Measurements from ENCODE around the gene DTNB. TPM values are rescaled to one million over a fixed set of nuclear protein-coding genes. Genes with fewer than 3 reads are reported as not detected.

The DTNB gene
- total and polyA plus RNA-seq, 2 donors (not counting 1 experiment from before 2014, with no cell fraction given): 5.1 to 5.4 TPM

GRCh38 chr2:25381502-25381901, 291.9 kb downstream of the DTNB start:
- Histone ChIP-seq H3K9me3 (ENCODE audit: control insufficient read depth, insufficient read depth, low read depth, low read length) (no peaks in the 10 kb centered on the region), H3K79me2 (ENCODE audit: control insufficient read depth, insufficient read depth, low read length) (no peaks in the 10 kb centered on the region), H4K20me1 (ENCODE audit: control insufficient read depth, extremely low read depth, insufficient read depth, low read length) (no peaks in the 10 kb centered on the region), H2AFZ (ENCODE audit: low read length) (no peak overlapping the region), H3K4me3 (replicated peaks in 1 of 4; ENCODE audit: control extremely low read depth in 1 of 4, insufficient read depth in 1 of 4, low read depth in 3 of 4, low read length in 4 of 4) (no peak overlapping the region), H3K4me1 (ENCODE audit: control insufficient read depth, extremely low read depth, insufficient read depth, low read length) (no peaks in the 10 kb centered on the region), H3K4me2 (ENCODE audit: extremely low read depth, insufficient read depth, low read length) (no peak overlapping the region), H3K27ac (ENCODE audit: insufficient read depth, low read length) (no peak overlapping the region), H3K36me3 (ENCODE audit: control insufficient read depth, insufficient read depth, low read length) (no peaks in the 10 kb centered on the region), H3K9ac (ENCODE audit: insufficient read depth, low read length) (no peak overlapping the region), H3K27me3 (ENCODE audit: control insufficient read depth, insufficient read depth, low read length) (no peaks in the 10 kb centered on the region)
- no peak for TF ChIP-seq CTCF (conservative IDR thresholded peaks at IDR 0.05 in 1 of 2, IDR thresholded peaks at IDR 0.05 in 1 of 2; ENCODE audit: low read depth in 1 of 2, low read length in 2 of 2)
- TF ChIP-seq EZH2 (IDR thresholded peaks at IDR 0.05; ENCODE audit: low read length, missing control alignments): no peak
- no peak for DNase-seq (ENCODE audit: low read depth in 2 of 2)

- no peaks in the 10 kb centered on the region for H3K4me1 ChIP-seq (ENCODE audit: control insufficient read depth, extremely low read depth, insufficient read depth, low read length)
- DNase-seq (ENCODE audit: low read depth in 2 of 2): no peak
- no peaks in the 10 kb centered on the region for H3K36me3 ChIP-seq (ENCODE audit: control insufficient read depth, insufficient read depth, low read length)
- H3K4me3 ChIP-seq (replicated peaks in 1 of 4; ENCODE audit: control extremely low read depth in 1 of 4, insufficient read depth in 1 of 4, low read depth in 3 of 4, low read length in 4 of 4): no peak overlapping the region
- H3K9ac ChIP-seq (ENCODE audit: insufficient read depth, low read length): no peak overlapping the region
- H4K20me1 ChIP-seq (ENCODE audit: control insufficient read depth, extremely low read depth, insufficient read depth, low read length): no peaks in the 10 kb centered on the region
- no peaks in the 10 kb centered on the region for H3K9me3 ChIP-seq (ENCODE audit: control insufficient read depth, insufficient read depth, low read depth, low read length)
- no peak overlapping the region for H2AFZ ChIP-seq (ENCODE audit: low read length)
- H3K79me2 ChIP-seq (ENCODE audit: control insufficient read depth, insufficient read depth, low read length): no peaks in the 10 kb centered on the region
- no peak overlapping the region for H3K27ac ChIP-seq (ENCODE audit: insufficient read depth, low read length)
- no peak overlapping the region for H3K4me2 ChIP-seq (ENCODE audit: extremely low read depth, insufficient read depth, low read length)
- H3K27me3 ChIP-seq (ENCODE audit: control insufficient read depth, insufficient read depth, low read length): no peaks in the 10 kb centered on the region
- TF ChIP-seq EZH2 (IDR thresholded peaks at IDR 0.05; ENCODE audit: low read length, missing control alignments) (no peak), CTCF (conservative IDR thresholded peaks at IDR 0.05 in 1 of 2, IDR thresholded peaks at IDR 0.05 in 1 of 2; ENCODE audit: low read depth in 1 of 2, low read length in 2 of 2) (no peak)
Measured at GRCh38 chr2:25380586-25381375, 292.6 kb downstream of the DTNB start.

GRCh38 chr2:25380023-25380422, 293.4 kb downstream of the DTNB start:
- no peak overlapping the region for H3K27ac ChIP-seq (ENCODE audit: insufficient read depth, low read length)
- H3K36me3 ChIP-seq (ENCODE audit: control insufficient read depth, insufficient read depth, low read length): no peaks in the 10 kb centered on the region
- H4K20me1 ChIP-seq (ENCODE audit: control insufficient read depth, extremely low read depth, insufficient read depth, low read length): no peaks in the 10 kb centered on the region
- H3K9me3 ChIP-seq (ENCODE audit: control insufficient read depth, insufficient read depth, low read depth, low read length): no peaks in the 10 kb centered on the region
- no peak overlapping the region for H3K4me3 ChIP-seq (replicated peaks in 1 of 4; ENCODE audit: control extremely low read depth in 1 of 4, insufficient read depth in 1 of 4, low read depth in 3 of 4, low read length in 4 of 4)
- H3K4me1 ChIP-seq (ENCODE audit: control insufficient read depth, extremely low read depth, insufficient read depth, low read length): no peaks in the 10 kb centered on the region
- H3K4me2 ChIP-seq (ENCODE audit: extremely low read depth, insufficient read depth, low read length): no peak overlapping the region
- H3K27me3 ChIP-seq (ENCODE audit: control insufficient read depth, insufficient read depth, low read length): no peaks in the 10 kb centered on the region
- no peak overlapping the region for H3K9ac ChIP-seq (ENCODE audit: insufficient read depth, low read length)
- H3K79me2 ChIP-seq (ENCODE audit: control insufficient read depth, insufficient read depth, low read length): no peaks in the 10 kb centered on the region
- no peak for TF ChIP-seq EZH2 (IDR thresholded peaks at IDR 0.05; ENCODE audit: low read length, missing control alignments)
- no peak for TF ChIP-seq CTCF (conservative IDR thresholded peaks at IDR 0.05 in 1 of 2, IDR thresholded peaks at IDR 0.05 in 1 of 2; ENCODE audit: low read depth in 1 of 2, low read length in 2 of 2)
- no peak overlapping the region for H2AFZ ChIP-seq (ENCODE audit: low read length)
- DNase-seq (ENCODE audit: low read depth in 2 of 2): no peak

Measured in fibroblast of lung (primary cell).